Measurements from ENCODE around the gene MRPS25.

GRCh38 chr3:15064835-15065549, at the start of gene MRPS25:
- TF ChIP-seq CTCF (optimal IDR thresholded peaks at IDR 0.05 in 1 of 3, IDR thresholded peaks at IDR 0.05 in 1 of 3, conservative IDR thresholded peaks at IDR 0.05 in 1 of 3; ENCODE audit: extremely low read depth in 1 of 3, insufficient read depth in 2 of 3, low read length in 3 of 3) (no peak), EZH2 (IDR thresholded peaks at IDR 0.05; ENCODE audit: low read length) (no peak)

All from keratinocyte (primary cell).